ENCODE results near the gene REXO2.
A peak's percentile ranks its signal among the peaks of the same experiment; 100 is the strongest.

Gene REXO2

DNA sequence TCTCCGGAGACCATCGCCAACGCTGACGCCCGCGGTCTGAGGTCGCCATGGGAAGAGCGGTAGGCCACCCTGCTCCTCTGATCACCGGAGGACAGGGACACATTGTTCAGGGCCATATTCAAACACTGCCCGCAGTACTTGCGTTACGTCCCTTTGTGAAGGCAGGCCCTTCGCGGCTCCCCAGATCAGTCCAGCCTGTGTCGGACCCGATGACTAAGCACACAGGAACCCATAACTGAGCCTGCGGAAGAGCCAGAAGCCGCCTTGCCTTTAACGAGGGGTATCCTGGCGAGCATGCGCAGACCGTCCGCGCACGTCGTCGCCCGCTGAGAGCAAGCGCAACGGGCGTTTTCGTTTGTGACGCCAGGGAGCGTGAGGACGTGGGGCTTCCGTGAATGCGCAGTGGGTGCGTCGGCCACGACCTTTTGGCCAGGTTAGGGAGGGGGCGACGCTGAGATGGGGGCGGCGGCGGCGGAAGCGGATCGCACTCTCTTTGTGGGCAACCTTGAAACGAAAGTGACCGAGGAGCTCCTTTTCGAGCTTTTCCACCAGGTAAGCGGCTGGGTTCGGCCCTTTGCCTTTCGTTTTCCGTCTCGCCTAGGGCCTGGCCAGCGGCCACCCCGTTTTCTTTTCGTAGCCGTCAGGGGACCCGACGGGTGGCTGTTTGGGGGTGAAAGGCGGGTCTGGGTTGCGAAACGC, 38.9 kb upstream of the REXO2 start, which contains the start of the genes C11orf71 and RBM7 (continued):
- TF ChIP-seq ZNF600 (tag by site-specific recombination; IDR thresholded peaks at IDR 0.05) (peak; percentile 95), ZNF626 (tag by site-specific recombination; IDR thresholded peaks at IDR 0.05) (no peak), MYNN (tag by site-specific recombination; IDR thresholded peaks at IDR 0.05; ENCODE audit: borderline replicate concordance) (no peak), PRDM1 (tag by site-specific recombination; IDR thresholded peaks at IDR 0.05) (peak; percentile 90), ZNF394 (tag by site-specific recombination; IDR thresholded peaks at IDR 0.05; ENCODE audit: borderline replicate concordance) (no peak; the same call in 1 of the 2 replicates), ZNF777 (tag by site-specific recombination; IDR thresholded peaks at IDR 0.05; ENCODE audit: borderline replicate concordance) (peak; percentile 98), ZFHX2 (tag by site-specific recombination; conservative IDR thresholded peaks at IDR 0.05) (peak; percentile 57), ZNF747 (tag by site-specific recombination; IDR thresholded peaks at IDR 0.05) (no peak), ZNF701 (tag by site-specific recombination; IDR thresholded peaks at IDR 0.05) (no peak), SETDB1 (IDR thresholded peaks at IDR 0.05; ENCODE audit: insufficient read length, low read length) (no peak), IKZF3 (tag by site-specific recombination; IDR thresholded peaks at IDR 0.05) (no peak), ZNF175 (tag by site-specific recombination; IDR thresholded peaks at IDR 0.05) (no peak), TCF7L2 (IDR thresholded peaks at IDR 0.05; ENCODE audit: borderline replicate concordance, low read depth, low read length) (no peak), GLI2 (tag by site-specific recombination; IDR thresholded peaks at IDR 0.05; ENCODE audit: borderline replicate concordance, low read depth) (no peak), ZNF16 (tag by site-specific recombination; IDR thresholded peaks at IDR 0.05; ENCODE audit: low read depth) (no peak), ZNF658 (tag by site-specific recombination; IDR thresholded peaks at IDR 0.05) (no peak), ZNF677 (tag by site-specific recombination; IDR thresholded peaks at IDR 0.05) (no peak), SCRT2 (tag by site-specific recombination; IDR thresholded peaks at IDR 0.05) (no peak), ZNF335 (tag by site-specific recombination; conservative IDR thresholded peaks at IDR 0.05) (peak; percentile 92), ZNF146 (tag by site-specific recombination; IDR thresholded peaks at IDR 0.05) (no peak), SP2 (tag by site-specific recombination; IDR thresholded peaks at IDR 0.05) (peak; percentile 37), SALL2 (tag by site-specific recombination; IDR thresholded peaks at IDR 0.05; ENCODE audit: borderline replicate concordance) (no peak), ZNF843 (tag by site-specific recombination; IDR thresholded peaks at IDR 0.05) (no peak), ZNF354C (tag by site-specific recombination; IDR thresholded peaks at IDR 0.05; ENCODE audit: borderline replicate concordance, low read depth) (no peak), ZNF248 (tag by site-specific recombination; IDR thresholded peaks at IDR 0.05) (no peak), ZBTB8A (tag by site-specific recombination; IDR thresholded peaks at IDR 0.05) (peak; percentile 78)
- TF ChIP-seq, protein P1, sequence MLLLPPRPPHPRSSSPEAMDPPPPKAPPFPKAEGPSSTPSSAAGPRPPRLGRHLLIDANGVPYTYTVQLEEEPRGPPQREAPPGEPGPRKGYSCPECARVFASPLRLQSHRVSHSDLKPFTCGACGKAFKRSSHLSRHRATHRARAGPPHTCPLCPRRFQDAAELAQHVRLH (tag by site-specific recombination; IDR thresholded peaks at IDR 0.05), result no peak
- TF ChIP-seq, protein P2, sequence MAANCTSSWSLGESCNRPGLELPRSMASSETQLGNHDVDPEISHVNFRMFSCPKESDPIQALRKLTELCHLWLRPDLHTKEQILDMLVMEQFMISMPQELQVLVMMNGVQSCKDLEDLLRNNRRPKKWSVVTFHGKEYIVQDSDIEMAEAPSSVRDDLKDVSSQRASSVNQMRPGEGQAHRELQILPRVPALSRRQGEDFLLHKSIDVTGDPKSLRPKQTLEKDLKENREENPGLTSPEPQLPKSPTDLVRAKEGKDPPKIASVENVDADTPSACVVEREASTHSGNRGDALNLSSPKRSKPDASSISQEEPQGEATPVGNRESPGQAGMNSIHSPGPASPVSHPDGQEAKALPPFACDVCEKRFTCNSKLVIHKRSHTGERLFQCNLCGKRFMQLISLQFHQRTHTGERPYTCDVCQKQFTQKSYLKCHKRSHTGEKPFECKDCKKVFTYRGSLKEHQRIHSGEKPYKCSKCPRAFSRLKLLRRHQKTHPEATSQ (tag by site-specific recombination; IDR thresholded peaks at IDR 0.05), result 0 out of 2 replicates have a peak, but pooled peaks have one; percentile 33
- TF ChIP-seq, protein P3, sequence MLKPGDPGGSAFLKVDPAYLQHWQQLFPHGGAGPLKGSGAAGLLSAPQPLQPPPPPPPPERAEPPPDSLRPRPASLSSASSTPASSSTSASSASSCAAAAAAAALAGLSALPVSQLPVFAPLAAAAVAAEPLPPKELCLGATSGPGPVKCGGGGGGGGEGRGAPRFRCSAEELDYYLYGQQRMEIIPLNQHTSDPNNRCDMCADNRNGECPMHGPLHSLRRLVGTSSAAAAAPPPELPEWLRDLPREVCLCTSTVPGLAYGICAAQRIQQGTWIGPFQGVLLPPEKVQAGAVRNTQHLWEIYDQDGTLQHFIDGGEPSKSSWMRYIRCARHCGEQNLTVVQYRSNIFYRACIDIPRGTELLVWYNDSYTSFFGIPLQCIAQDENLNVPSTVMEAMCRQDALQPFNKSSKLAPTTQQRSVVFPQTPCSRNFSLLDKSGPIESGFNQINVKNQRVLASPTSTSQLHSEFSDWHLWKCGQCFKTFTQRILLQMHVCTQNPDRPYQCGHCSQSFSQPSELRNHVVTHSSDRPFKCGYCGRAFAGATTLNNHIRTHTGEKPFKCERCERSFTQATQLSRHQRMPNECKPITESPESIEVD (tag by site-specific recombination; IDR thresholded peaks at IDR 0.05), result no peak
- TF ChIP-seq, protein P4, sequence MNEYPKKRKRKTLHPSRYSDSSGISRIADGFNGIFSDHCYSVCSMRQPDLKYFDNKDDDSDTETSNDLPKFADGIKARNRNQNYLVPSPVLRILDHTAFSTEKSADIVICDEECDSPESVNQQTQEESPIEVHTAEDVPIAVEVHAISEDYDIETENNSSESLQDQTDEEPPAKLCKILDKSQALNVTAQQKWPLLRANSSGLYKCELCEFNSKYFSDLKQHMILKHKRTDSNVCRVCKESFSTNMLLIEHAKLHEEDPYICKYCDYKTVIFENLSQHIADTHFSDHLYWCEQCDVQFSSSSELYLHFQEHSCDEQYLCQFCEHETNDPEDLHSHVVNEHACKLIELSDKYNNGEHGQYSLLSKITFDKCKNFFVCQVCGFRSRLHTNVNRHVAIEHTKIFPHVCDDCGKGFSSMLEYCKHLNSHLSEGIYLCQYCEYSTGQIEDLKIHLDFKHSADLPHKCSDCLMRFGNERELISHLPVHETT (tag by site-specific recombination; IDR thresholded peaks at IDR 0.05), result no peak
- TF ChIP-seq, protein P5, sequence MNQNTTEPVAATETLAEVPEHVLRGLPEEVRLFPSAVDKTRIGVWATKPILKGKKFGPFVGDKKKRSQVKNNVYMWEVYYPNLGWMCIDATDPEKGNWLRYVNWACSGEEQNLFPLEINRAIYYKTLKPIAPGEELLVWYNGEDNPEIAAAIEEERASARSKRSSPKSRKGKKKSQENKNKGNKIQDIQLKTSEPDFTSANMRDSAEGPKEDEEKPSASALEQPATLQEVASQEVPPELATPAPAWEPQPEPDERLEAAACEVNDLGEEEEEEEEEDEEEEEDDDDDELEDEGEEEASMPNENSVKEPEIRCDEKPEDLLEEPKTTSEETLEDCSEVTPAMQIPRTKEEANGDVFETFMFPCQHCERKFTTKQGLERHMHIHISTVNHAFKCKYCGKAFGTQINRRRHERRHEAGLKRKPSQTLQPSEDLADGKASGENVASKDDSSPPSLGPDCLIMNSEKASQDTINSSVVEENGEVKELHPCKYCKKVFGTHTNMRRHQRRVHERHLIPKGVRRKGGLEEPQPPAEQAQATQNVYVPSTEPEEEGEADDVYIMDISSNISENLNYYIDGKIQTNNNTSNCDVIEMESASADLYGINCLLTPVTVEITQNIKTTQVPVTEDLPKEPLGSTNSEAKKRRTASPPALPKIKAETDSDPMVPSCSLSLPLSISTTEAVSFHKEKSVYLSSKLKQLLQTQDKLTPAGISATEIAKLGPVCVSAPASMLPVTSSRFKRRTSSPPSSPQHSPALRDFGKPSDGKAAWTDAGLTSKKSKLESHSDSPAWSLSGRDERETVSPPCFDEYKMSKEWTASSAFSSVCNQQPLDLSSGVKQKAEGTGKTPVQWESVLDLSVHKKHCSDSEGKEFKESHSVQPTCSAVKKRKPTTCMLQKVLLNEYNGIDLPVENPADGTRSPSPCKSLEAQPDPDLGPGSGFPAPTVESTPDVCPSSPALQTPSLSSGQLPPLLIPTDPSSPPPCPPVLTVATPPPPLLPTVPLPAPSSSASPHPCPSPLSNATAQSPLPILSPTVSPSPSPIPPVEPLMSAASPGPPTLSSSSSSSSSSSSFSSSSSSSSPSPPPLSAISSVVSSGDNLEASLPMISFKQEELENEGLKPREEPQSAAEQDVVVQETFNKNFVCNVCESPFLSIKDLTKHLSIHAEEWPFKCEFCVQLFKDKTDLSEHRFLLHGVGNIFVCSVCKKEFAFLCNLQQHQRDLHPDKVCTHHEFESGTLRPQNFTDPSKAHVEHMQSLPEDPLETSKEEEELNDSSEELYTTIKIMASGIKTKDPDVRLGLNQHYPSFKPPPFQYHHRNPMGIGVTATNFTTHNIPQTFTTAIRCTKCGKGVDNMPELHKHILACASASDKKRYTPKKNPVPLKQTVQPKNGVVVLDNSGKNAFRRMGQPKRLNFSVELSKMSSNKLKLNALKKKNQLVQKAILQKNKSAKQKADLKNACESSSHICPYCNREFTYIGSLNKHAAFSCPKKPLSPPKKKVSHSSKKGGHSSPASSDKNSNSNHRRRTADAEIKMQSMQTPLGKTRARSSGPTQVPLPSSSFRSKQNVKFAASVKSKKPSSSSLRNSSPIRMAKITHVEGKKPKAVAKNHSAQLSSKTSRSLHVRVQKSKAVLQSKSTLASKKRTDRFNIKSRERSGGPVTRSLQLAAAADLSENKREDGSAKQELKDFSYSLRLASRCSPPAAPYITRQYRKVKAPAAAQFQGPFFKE (tag by site-specific recombination; IDR thresholded peaks at IDR 0.05; ENCODE audit: borderline replicate concordance), result no peak

All from HEK293 (cell line).